ENCODE results near the gene MINAR2. TPM values are rescaled to one million over a fixed set of nuclear protein-coding genes. Genes with fewer than 3 reads are reported as not detected.

The MINAR2 gene
- total RNA-seq, 2 experiments from 2014 or later = not detected

- ATAC-seq = peak; percentile 52
Measured at GRCh38 chr5:129771058-129771838, 23.4 kb downstream of the MINAR2 start.

GRCh38 chr5:129773376-129773775, 25.5 kb downstream of the MINAR2 start:
- ChIA-PET POLR2A (no interaction called here), CTCF (interaction anchor here (3.9 to 9.1 kb wide), 2 partner anchors 80 to 368 kb away, joined by 18 to 150 read pairs; no protein-coding TSS in a partner anchor)
- Mint-ChIP-seq H3K27me3 (no peaks in the 10 kb centered on the region), H3K36me3 (ENCODE audit: low read depth) (no peaks in the 10 kb centered on the region), H3K27ac (no peak overlapping the region), H3K4me3 (no peak overlapping the region), H3K4me1 (ENCODE audit: low read depth) (no peaks in the 10 kb centered on the region), H3K9me3 (no peaks in the 10 kb centered on the region)
- ATAC-seq (no peak), DNase-seq (no peak)
- TF ChIP-seq, protein P1, sequence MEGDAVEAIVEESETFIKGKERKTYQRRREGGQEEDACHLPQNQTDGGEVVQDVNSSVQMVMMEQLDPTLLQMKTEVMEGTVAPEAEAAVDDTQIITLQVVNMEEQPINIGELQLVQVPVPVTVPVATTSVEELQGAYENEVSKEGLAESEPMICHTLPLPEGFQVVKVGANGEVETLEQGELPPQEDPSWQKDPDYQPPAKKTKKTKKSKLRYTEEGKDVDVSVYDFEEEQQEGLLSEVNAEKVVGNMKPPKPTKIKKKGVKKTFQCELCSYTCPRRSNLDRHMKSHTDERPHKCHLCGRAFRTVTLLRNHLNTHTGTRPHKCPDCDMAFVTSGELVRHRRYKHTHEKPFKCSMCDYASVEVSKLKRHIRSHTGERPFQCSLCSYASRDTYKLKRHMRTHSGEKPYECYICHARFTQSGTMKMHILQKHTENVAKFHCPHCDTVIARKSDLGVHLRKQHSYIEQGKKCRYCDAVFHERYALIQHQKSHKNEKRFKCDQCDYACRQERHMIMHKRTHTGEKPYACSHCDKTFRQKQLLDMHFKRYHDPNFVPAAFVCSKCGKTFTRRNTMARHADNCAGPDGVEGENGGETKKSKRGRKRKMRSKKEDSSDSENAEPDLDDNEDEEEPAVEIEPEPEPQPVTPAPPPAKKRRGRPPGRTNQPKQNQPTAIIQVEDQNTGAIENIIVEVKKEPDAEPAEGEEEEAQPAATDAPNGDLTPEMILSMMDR (IDR thresholded peaks at IDR 0.05) = no peak
- intact Hi-C loops (cut with micrococcal nuclease) = no loop called here

More at GRCh38 chr5:129771058-129771838, 23.4 kb downstream of the MINAR2 start:
- Mint-ChIP-seq H3K4me3 (no peak overlapping the region), H3K27ac (no peak overlapping the region), H3K9me3 (no peaks in the 10 kb centered on the region), H3K27me3 (peaks cover 2% of the 10 kb centered on the region), H3K4me1 (ENCODE audit: low read depth) (no peaks in the 10 kb centered on the region), H3K36me3 (ENCODE audit: low read depth) (no peaks in the 10 kb centered on the region)
- POLR2A ChIA-PET = no interaction called here
- TF ChIP-seq, protein P1 (IDR thresholded peaks at IDR 0.05) = peak; percentile 74
- intact Hi-C loops (cut with micrococcal nuclease) = loop anchor here (1.0 kb wide), 1 partner anchor 84 kb away; no protein-coding TSS in a partner anchor
- CTCF ChIA-PET = interaction anchor here (0.7 to 9.1 kb wide), 20 partner anchors 10 to 370 kb away, joined by 3 to 150 read pairs (median 4); partner anchors contain the start of gene MINAR2
- DNase-seq = peak; percentile 65

GRCh38 chr5:129781594-129781993, 33.7 kb downstream of the MINAR2 start:
- H3K27ac Mint-ChIP-seq = no peak overlapping the region
- no peaks in the 10 kb centered on the region for H3K4me1 Mint-ChIP-seq (ENCODE audit: low read depth)
- no peaks in the 10 kb centered on the region for H3K36me3 Mint-ChIP-seq (ENCODE audit: low read depth)
- TF ChIP-seq, protein P1 (IDR thresholded peaks at IDR 0.05) = no peak
- ATAC-seq = no peak
- peaks cover 7% of the 10 kb centered on the region for H3K27me3 Mint-ChIP-seq
- H3K4me3 Mint-ChIP-seq = no peak overlapping the region
- CTCF ChIA-PET = interaction anchor here (1.1 kb wide), 1 partner anchor 10 kb away, joined by 4 read pairs; no protein-coding TSS in a partner anchor
- no peaks in the 10 kb centered on the region for H3K9me3 Mint-ChIP-seq
- no peak for DNase-seq
- intact Hi-C loops (cut with micrococcal nuclease) = no loop called here
- POLR2A ChIA-PET = no interaction called here

DNA sequence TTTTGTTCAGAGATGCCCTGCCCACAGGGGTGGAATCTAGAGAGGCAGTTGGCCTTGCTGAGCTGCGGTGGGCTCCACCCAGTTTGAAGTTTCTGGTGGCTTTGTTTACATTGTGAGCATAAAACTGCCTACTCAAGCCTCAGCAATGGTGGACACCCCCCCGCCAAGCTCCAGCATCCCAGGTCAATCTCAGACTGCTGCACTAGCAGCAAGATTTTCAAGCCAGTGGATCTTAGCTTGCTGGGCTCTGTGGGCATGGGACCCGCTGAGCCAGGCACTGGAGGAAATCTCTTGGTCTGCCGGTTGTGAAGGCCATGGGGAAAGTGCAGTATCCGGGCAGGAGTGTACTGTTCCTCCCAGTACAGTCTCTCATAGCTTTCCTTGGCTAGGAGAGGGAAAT, 55.5 kb downstream of the MINAR2 start:
- ChIA-PET CTCF (interaction anchor here (1.0 kb wide), 1 partner anchor 32 kb away, joined by 3 read pairs; no protein-coding TSS in a partner anchor), POLR2A (no interaction called here)
- Mint-ChIP-seq H3K27ac (no peak overlapping the region), H3K36me3 (ENCODE audit: low read depth) (no peaks in the 10 kb centered on the region), H3K4me1 (ENCODE audit: low read depth) (no peaks in the 10 kb centered on the region), H3K27me3 (no peaks in the 10 kb centered on the region), H3K9me3 (peaks cover 9% of the 10 kb centered on the region), H3K4me3 (no peak overlapping the region)
- ATAC-seq (no peak), DNase-seq (no peak)
- intact Hi-C loops (cut with micrococcal nuclease) = no loop called here
- TF ChIP-seq, protein P1 (IDR thresholded peaks at IDR 0.05) = no peak

DNA sequence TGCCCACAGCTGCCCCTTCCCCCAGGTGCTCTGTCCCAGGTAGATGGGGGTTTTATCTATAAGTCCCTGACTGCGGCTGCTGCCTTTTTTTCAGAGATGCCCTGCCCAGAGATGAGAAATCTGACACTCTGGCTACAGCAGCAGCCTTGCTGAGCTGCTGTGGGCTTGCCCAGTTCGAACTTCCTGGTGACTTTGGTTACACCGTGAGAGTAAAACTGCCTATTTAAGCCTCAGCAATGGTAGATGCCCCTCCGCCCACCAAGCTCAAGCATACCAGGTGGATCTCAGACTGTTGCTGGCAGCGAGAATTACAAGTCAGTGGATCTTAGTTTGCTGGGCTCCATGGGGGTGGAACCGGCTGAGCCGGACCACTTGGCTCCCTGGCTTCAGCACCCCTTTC, 56.8 kb downstream of the MINAR2 start:
- no peaks in the 10 kb centered on the region for H3K4me1 Mint-ChIP-seq (ENCODE audit: low read depth)
- H3K9me3 Mint-ChIP-seq = peaks cover 6% of the 10 kb centered on the region
- no peaks in the 10 kb centered on the region for H3K36me3 Mint-ChIP-seq (ENCODE audit: low read depth)
- H3K4me3 Mint-ChIP-seq = no peak overlapping the region
- ATAC-seq = no peak
- ChIA-PET CTCF (no interaction called here), POLR2A (no interaction called here)
- DNase-seq = no peak
- no peaks in the 10 kb centered on the region for H3K27me3 Mint-ChIP-seq
- no peak overlapping the region for H3K27ac Mint-ChIP-seq
- intact Hi-C loops (cut with micrococcal nuclease) = no loop called here
- TF ChIP-seq, protein P1 (IDR thresholded peaks at IDR 0.05) = no peak
